Measurements from ENCODE around the gene LNX1. TPM values are rescaled to one million over a fixed set of nuclear protein-coding genes. Genes with fewer than 3 reads are reported as not detected.

LNX1 gene
- total and polyA plus RNA-seq, 2 of the 8 experiments (the other 6 are each of a cell fraction or from before 2014, with no cell fraction given), result 2.7 to 3.8 TPM

DNA sequence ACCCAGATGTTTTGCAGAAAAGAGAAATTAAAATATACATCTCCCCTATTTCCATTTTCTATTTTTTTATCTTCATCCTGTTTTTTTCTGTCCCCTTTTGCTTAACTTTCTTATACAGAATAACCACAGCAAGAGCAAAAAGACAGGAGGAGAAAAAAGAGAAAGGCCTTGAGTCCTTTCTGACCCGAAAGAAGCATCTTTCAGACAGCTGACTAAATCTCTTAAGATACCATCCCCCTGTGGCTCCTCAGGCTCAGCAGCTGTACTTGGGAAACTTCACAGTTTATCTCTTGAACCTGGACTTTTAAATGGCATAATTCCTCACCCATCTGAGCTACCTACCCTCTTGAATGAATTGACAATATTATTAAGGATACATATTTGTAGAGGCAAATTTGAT, 113.7 kb downstream of the LNX1 start:
- H3K79me2 ChIP-seq (ENCODE audit: control insufficient read depth in 1 of 2, insufficient read depth in 2 of 2, low read length in 2 of 2), result no peaks in the 10 kb centered on the region
- peak overlapping the region; percentile 83 for H4K5ac ChIP-seq (ENCODE audit: insufficient read length, low read depth, low read length)
- no peak overlapping the region for H3K23ac ChIP-seq (ENCODE audit: insufficient read length)
- H3K27me3 ChIP-seq (replicated peaks in 1 of 4; ENCODE audit: control insufficient read depth in 3 of 4, extremely low read depth in 1 of 4, insufficient read depth in 3 of 4, low read length in 3 of 4), result no peaks in the 10 kb centered on the region
- H3K36me3 ChIP-seq (ENCODE audit: control insufficient read depth in 2 of 4, insufficient read depth in 4 of 4, low read length in 3 of 4), result peaks cover 0 to 5% (median 0%) of the 10 kb centered on the region in 4 experiments; a peak in 3 of 8 replicates
- ChIA-PET CTCF (ENCODE audit: partially characterized antibody) (interaction anchor here (1.0 to 6.4 kb wide), 7 partner anchors 11 to 428 kb away, joined by 3 to 42 read pairs (median 3); no protein-coding TSS in a partner anchor), POLR2A (ENCODE audit: partially characterized antibody) (interaction anchor here (1.1 kb wide), 1 partner anchor 44 kb away, joined by 5 read pairs; no protein-coding TSS in a partner anchor)
- H4K8ac ChIP-seq (ENCODE audit: extremely low read depth, insufficient read depth, low read length), result no peak overlapping the region
- H2BK20ac ChIP-seq (ENCODE audit: low read length), result no peak overlapping the region
- H3K4ac ChIP-seq (replicated peaks; ENCODE audit: insufficient read length, low read depth, low read length), result no peak overlapping the region
- no peak overlapping the region for H3K18ac ChIP-seq (ENCODE audit: extremely low read depth, low read length)
- no peaks in the 10 kb centered on the region for H3K23me2 ChIP-seq (ENCODE audit: low read depth, low read length)
- no peaks in the 10 kb centered on the region for H3K79me1 ChIP-seq (ENCODE audit: low read depth, low read length)
- no peak overlapping the region for H2BK12ac ChIP-seq (ENCODE audit: low read depth, low read length)
- FAIRE-seq, result no peak
- peak overlapping the region; percentile 82 for H2BK120ac ChIP-seq (replicated peaks; ENCODE audit: low read depth, low read length)
- no peak overlapping the region for H3K27ac ChIP-seq (ENCODE audit: low read depth, low read length)
- H3K4me1 ChIP-seq (replicated peaks in 1 of 4; ENCODE audit: control insufficient read depth in 3 of 4, insufficient read depth in 4 of 4, low read length in 3 of 4), result peaks cover 2 to 27% (median 23%) of the 10 kb centered on the region in 4 experiments; a peak in 5 of 7 replicates
- H4K20me1 ChIP-seq (replicated peaks in 1 of 2; ENCODE audit: control insufficient read depth in 1 of 2, insufficient read depth in 2 of 2, low read length in 2 of 2), result no peaks in the 10 kb centered on the region
- no peak overlapping the region for H3K9ac ChIP-seq (replicated peaks in 1 of 4; ENCODE audit: extremely low read depth in 1 of 4, low read depth in 3 of 4, low read length in 3 of 4)
- no peak overlapping the region for H2AFZ ChIP-seq (ENCODE audit: low read length)
- no peak for DNase-seq (ENCODE audit: low read depth in 1 of 2, low spot score in 2 of 2)
- 75% methylated on average over 1 of the region's 1 CpG; no CpG with 5 or more reads in 1 of the 2 experiments for WGBS, 2 experiments (ENCODE audit: extremely low coverage in 1 of 2, insufficient coverage in 1 of 2, insufficient read length in 1 of 2, insufficient replicate concordance in 2 of 2, low coverage in 1 of 2, low lambda C conversion rate in 2 of 2, missing lambda C conversion rate in 1 of 2)
- no peak overlapping the region for H2BK15ac ChIP-seq (ENCODE audit: low read length)
- no peak overlapping the region for H3K14ac ChIP-seq (ENCODE audit: insufficient read length)
- H3K4me2 ChIP-seq (ENCODE audit: insufficient read depth in 1 of 2, low read depth in 2 of 2, low read length in 2 of 2), result peak overlapping the region; percentile 53 to 80; a peak in 3 of 4 replicates
- no peak overlapping the region for H3K56ac ChIP-seq (replicated peaks; ENCODE audit: insufficient read length, low read depth, low read length)
- H2BK5ac ChIP-seq (ENCODE audit: low read depth, low read length), result no peak overlapping the region
- H3K4me3 ChIP-seq (ENCODE audit: extremely low read depth in 1 of 4, insufficient read depth in 2 of 4, low read depth in 3 of 4, low read length in 4 of 4), result peak overlapping the region in 1 of 4 experiments; percentile 37; a peak in 1 of 8 replicates
- no peak overlapping the region for H4K91ac ChIP-seq (replicated peaks; ENCODE audit: insufficient read length, low read length)
- no peaks in the 10 kb centered on the region for H3K9me3 ChIP-seq (ENCODE audit: insufficient read depth in 2 of 2, low read depth in 1 of 2, low read length in 1 of 2)
- no peak overlapping the region for H2AK5ac ChIP-seq (ENCODE audit: low read depth, low read length)
- TF ChIP-seq CEBPB (IDR thresholded peaks at IDR 0.05; ENCODE audit: low read depth, low read length) (no peak), PHF8 (conservative IDR thresholded peaks at IDR 0.05; ENCODE audit: low read depth, low read length) (no peak), MAFK (IDR thresholded peaks at IDR 0.05; ENCODE audit: low read depth, low read length) (no peak), GABPA (IDR thresholded peaks at IDR 0.05; ENCODE audit: borderline replicate concordance, insufficient read depth, low read length) (no peak), HDAC6 (IDR thresholded peaks at IDR 0.05; ENCODE audit: low read depth, low read length) (no peak), TAF1 (IDR thresholded peaks at IDR 0.05; ENCODE audit: low read depth, low read length) (no peak), POLR2AphosphoS5 (IDR thresholded peaks at IDR 0.05; ENCODE audit: low read depth, low read length) (no peak), RNF2 (IDR thresholded peaks at IDR 0.05; ENCODE audit: borderline replicate concordance, low read depth, low read length, missing control alignments, poor library complexity, severe bottlenecking) (no peak), NANOG (IDR thresholded peaks at IDR 0.05; ENCODE audit: insufficient read depth, low read depth, low read length, poor library complexity, severe bottlenecking) (no peak), RAD21 (IDR thresholded peaks at IDR 0.05 in 1 of 2, conservative IDR thresholded peaks at IDR 0.05 in 1 of 2; ENCODE audit: low read depth in 2 of 2, low read length in 2 of 2) (no peak)
- TF ChIP-seq, protein P1, sequence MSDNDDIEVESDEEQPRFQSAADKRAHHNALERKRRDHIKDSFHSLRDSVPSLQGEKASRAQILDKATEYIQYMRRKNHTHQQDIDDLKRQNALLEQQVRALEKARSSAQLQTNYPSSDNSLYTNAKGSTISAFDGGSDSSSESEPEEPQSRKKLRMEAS (IDR thresholded peaks at IDR 0.05), result no peak
- TF ChIP-seq, protein P2, sequence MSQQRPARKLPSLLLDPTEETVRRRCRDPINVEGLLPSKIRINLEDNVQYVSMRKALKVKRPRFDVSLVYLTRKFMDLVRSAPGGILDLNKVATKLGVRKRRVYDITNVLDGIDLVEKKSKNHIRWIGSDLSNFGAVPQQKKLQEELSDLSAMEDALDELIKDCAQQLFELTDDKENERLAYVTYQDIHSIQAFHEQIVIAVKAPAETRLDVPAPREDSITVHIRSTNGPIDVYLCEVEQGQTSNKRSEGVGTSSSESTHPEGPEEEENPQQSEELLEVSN (IDR thresholded peaks at IDR 0.05), result no peak

Measured in H1 (cell line).